NT2/D1 (cell line): ENCODE results near the gene TRNAU1AP.
"Not testable (repeated sequence)": the region's sequence is repeated elsewhere in the genome, so short reads cannot be mapped to it uniquely, and the experiment has no call there.

Experiments used
- DNase-seq: peaks from one replicate; pipeline ENCODE4 v3.0.0-alpha.2; 2011; ENCODE audit warnings: low read depth, low spot score
- H3K27me3 ChIP-seq: 2 replicates; pipeline ENCODE4 v1.6.0; 2011; ENCODE audit warnings: mild to moderate bottlenecking; ENCODE audit not compliant: insufficient read length, insufficient read depth
- H3K36me3 ChIP-seq: 2 replicates; pipeline ENCODE4 v1.6.1; 2011; ENCODE audit warnings: mild to moderate bottlenecking, low read length, mixed read lengths; ENCODE audit not compliant: insufficient read depth, insufficient read length
- H3K4me1 ChIP-seq: 2 replicates; pipeline ENCODE4 v1.5.1; 2011; ENCODE audit not compliant: insufficient read depth, insufficient read length
- H3K4me3 ChIP-seq: 2 replicates; pipeline ENCODE4 v1.5.1; 2011; ENCODE audit warnings: low read depth; ENCODE audit not compliant: insufficient read length
- H3K9ac ChIP-seq: 2 replicates; pipeline ENCODE4 v1.6.0; 2011; ENCODE audit warnings: low read depth; ENCODE audit not compliant: insufficient read length
- H3K9me3 ChIP-seq: 2 replicates; pipeline ENCODE4 v1.5.1; 2011; ENCODE audit warnings: mild to moderate bottlenecking, low read length; ENCODE audit not compliant: insufficient read depth
- SUZ12 ChIP-seq: IDR thresholded peaks from 2 replicates; pipeline ENCODE4 v1.6.1; 2011; ENCODE audit not compliant: insufficient read length, insufficient read depth; ENCODE audit errors: extremely low read depth
- YY1 ChIP-seq: IDR thresholded peaks from 2 replicates; pipeline ENCODE4 v1.6.1; 2011; ENCODE audit not compliant: insufficient read length, insufficient read depth
- ZNF274 ChIP-seq: IDR thresholded peaks from 2 replicates; pipeline ENCODE4 v1.6.1; 2011; ENCODE audit warnings: mild to moderate bottlenecking, low read depth, low read length

TRNAU1AP gene

GRCh38 chr1:28526886-28527285 lies 26.0 kb upstream of the TRNAU1AP start:
- no peak for DNase-seq
- Histone ChIP-seq H3K27me3 (no peaks in the 10 kb centered on the region), H3K36me3 (peaks cover 76% of the 10 kb centered on the region), H3K9ac (no peak overlapping the region), H3K9me3 (no peaks in the 10 kb centered on the region), H3K4me1 (peaks cover 12% of the 10 kb centered on the region), H3K4me3 (no peak overlapping the region)
- TF ChIP-seq SUZ12 (no peak), ZNF274 (no peak), YY1 (no peak)

GRCh38 chr1:28530456-28530855 lies 22.4 kb upstream of the TRNAU1AP start:
- Histone ChIP-seq H3K4me3 (no peak overlapping the region), H3K9ac (no peak overlapping the region), H3K9me3 (no peaks in the 10 kb centered on the region), H3K27me3 (no peaks in the 10 kb centered on the region), H3K36me3 (peaks cover 68% of the 10 kb centered on the region), H3K4me1 (peaks cover 3% of the 10 kb centered on the region)
- TF ChIP-seq ZNF274 (no peak), YY1 (no peak), SUZ12 (no peak)
- DNase-seq = no peak

GRCh38 chr1:28534671-28535070 lies 18.2 kb upstream of the TRNAU1AP start:
- no peak for DNase-seq
- Histone ChIP-seq H3K9ac (no peak overlapping the region), H3K27me3 (no peaks in the 10 kb centered on the region), H3K4me3 (no peak overlapping the region), H3K9me3 (no peaks in the 10 kb centered on the region), H3K4me1 (no peaks in the 10 kb centered on the region), H3K36me3 (peaks cover 81% of the 10 kb centered on the region)
- no peak for TF ChIP-seq SUZ12
- no peak for TF ChIP-seq ZNF274
- TF ChIP-seq YY1 = no peak

- H3K36me3 ChIP-seq = peaks cover 76% of the 10 kb centered on the region
- no peak overlapping the region for H3K4me3 ChIP-seq
- H3K27me3 ChIP-seq = no peaks in the 10 kb centered on the region
- TF ChIP-seq SUZ12 (no peak), ZNF274 (no peak), YY1 (no peak)
- H3K4me1 ChIP-seq = no peaks in the 10 kb centered on the region
- no peaks in the 10 kb centered on the region for H3K9me3 ChIP-seq
- no peak for DNase-seq
- H3K9ac ChIP-seq = no peak overlapping the region
Measured at GRCh38 chr1:28535180-28535579, 17.7 kb upstream of the TRNAU1AP start.

- Histone ChIP-seq H3K27me3 (no peaks in the 10 kb centered on the region), H3K36me3 (peaks cover 57% of the 10 kb centered on the region), H3K4me1 (no peaks in the 10 kb centered on the region), H3K9ac (no peak overlapping the region), H3K4me3 (no peak overlapping the region), H3K9me3 (no peaks in the 10 kb centered on the region)
- TF ChIP-seq SUZ12 = no peak
- no peak for TF ChIP-seq YY1
- no peak for TF ChIP-seq ZNF274
- DNase-seq = no peak
Measured at GRCh38 chr1:28537457-28538199, 15.3 kb upstream of the TRNAU1AP start.

GRCh38 chr1:28538286-28538685 lies 14.6 kb upstream of the TRNAU1AP start:
- DNase-seq = no peak
- no peak overlapping the region for H3K4me3 ChIP-seq
- H3K4me1 ChIP-seq = no peaks in the 10 kb centered on the region
- H3K27me3 ChIP-seq = no peaks in the 10 kb centered on the region
- TF ChIP-seq ZNF274 (no peak), SUZ12 (no peak)
- H3K9me3 ChIP-seq = no peaks in the 10 kb centered on the region
- H3K36me3 ChIP-seq = peaks cover 56% of the 10 kb centered on the region
- H3K9ac ChIP-seq = no peak overlapping the region

GRCh38 chr1:28540651-28541050 lies 12.2 kb upstream of the TRNAU1AP start:
- Histone ChIP-seq H3K4me1 (no peaks in the 10 kb centered on the region), H3K36me3 (peaks cover 42% of the 10 kb centered on the region), H3K4me3 (no peak overlapping the region), H3K9ac (no peak overlapping the region), H3K27me3 (no peaks in the 10 kb centered on the region), H3K9me3 (no peaks in the 10 kb centered on the region)
- TF ChIP-seq YY1 (no peak), ZNF274 (no peak), SUZ12 (no peak)
- peak; percentile 43 for DNase-seq

- H3K9ac ChIP-seq, H3K9me3 ChIP-seq, H3K27me3 ChIP-seq, DNase-seq, H3K4me3 ChIP-seq, H3K4me1 ChIP-seq: not testable (repeated sequence)
- peaks cover 33% of the 10 kb centered on the region for H3K36me3 ChIP-seq
Measured at GRCh38 chr1:28541414-28542015, 11.4 kb upstream of the TRNAU1AP start.
